CD8-positive, alpha-beta memory T cell (primary cell): ENCODE data around the gene OR12D3. TPM values are rescaled to one million over a fixed set of nuclear protein-coding genes. Genes with fewer than 3 reads are reported as not detected.

Experiments used
- CTCF ChIA-PET: fragments of 350-600 bp; sonication (Branson Sonifier 250); formaldehyde crosslinking; loops from one replicate; lab custom pipeline; 2021; ENCODE audit warnings: antibody characterized with exemption; lab: Charles Lee
- POLR2A ChIA-PET: fragments of 350-600 bp; sonication (Branson Sonifier 250); formaldehyde crosslinking; loops from one replicate; lab custom pipeline; 2021; ENCODE audit warnings: antibody characterized with exemption; lab: Charles Lee
- DNase-seq, 5 donors: peaks; one replicate each; pipeline versions ENCODE4 v3.0.0 to v3.0.0-alpha.2; 2020 to 2022; ENCODE audit warnings: mixed read lengths in 1 of 5
- H3K27ac ChIP-seq: one replicate; pipeline ENCODE4 v1.7.0; 2013; ENCODE audit warnings: low read depth, mild to moderate bottlenecking, low read length, moderate library complexity
- H3K27me3 ChIP-seq: 2 replicates; pipeline ENCODE4 v1.7.0; 2013; ENCODE audit warnings: low read length, mild to moderate bottlenecking; ENCODE audit not compliant: insufficient read depth, poor library complexity, severe bottlenecking
- H3K36me3 ChIP-seq: 2 replicates; pipeline ENCODE4 v1.7.0; 2013; ENCODE audit warnings: mild to moderate bottlenecking, low read length, moderate library complexity; ENCODE audit not compliant: insufficient read depth
- H3K4me1 ChIP-seq: 2 replicates; pipeline ENCODE4 v1.7.0; 2013; ENCODE audit warnings: mild to moderate bottlenecking, low read length, moderate library complexity; ENCODE audit not compliant: insufficient read depth
- H3K4me3 ChIP-seq: 2 replicates; pipeline ENCODE4 v1.7.0; 2013; ENCODE audit warnings: mild to moderate bottlenecking, low read length
- H3K9me3 ChIP-seq: 2 replicates; pipeline ENCODE4 v1.7.0; 2013; ENCODE audit warnings: mild to moderate bottlenecking, low read length
- H3K27ac Mint-ChIP-seq, 8 donors: one replicate each; pipeline ENCODE4 v1.8.0; 2020 to 2021; ENCODE audit warnings: mixed read lengths in 8 of 8, mild to moderate bottlenecking in 6 of 8, inconsistent platforms in 3 of 8, moderate library complexity in 3 of 8
- H3K27me3 Mint-ChIP-seq, 2 donors: one replicate each; pipeline ENCODE4 v1.8.0; 2020 to 2021; ENCODE audit warnings: mixed read lengths in 2 of 2, mild to moderate bottlenecking in 1 of 2, moderate library complexity in 1 of 2
- H3K36me3 Mint-ChIP-seq, 3 donors: one replicate each; pipeline ENCODE4 v1.8.0; 2020 to 2021; ENCODE audit warnings: mixed read lengths in 3 of 3, inconsistent platforms in 1 of 3, mild to moderate bottlenecking in 1 of 3
- H3K4me1 Mint-ChIP-seq, 3 donors: one replicate each; pipeline ENCODE4 v1.8.0; 2020 to 2021; ENCODE audit warnings: mixed read lengths in 3 of 3, inconsistent platforms in 1 of 3, mild to moderate bottlenecking in 1 of 3
- H3K4me3 Mint-ChIP-seq, 7 donors: one replicate each; pipeline ENCODE4 v1.8.0; 2020 to 2021; ENCODE audit warnings: mixed read lengths in 7 of 7, mild to moderate bottlenecking in 6 of 7, moderate library complexity in 4 of 7, inconsistent platforms in 2 of 7
- H3K9me3 Mint-ChIP-seq, 5 donors: one replicate each; pipeline ENCODE4 v1.8.0; 2020 to 2022; ENCODE audit warnings: mixed read lengths in 5 of 5, mild to moderate bottlenecking in 3 of 5, moderate library complexity in 2 of 5, inconsistent platforms in 1 of 5
- polyA plus RNA-seq: library from polyadenylated mRNA; unstranded; fragments of 300-500 nt; fragmentation: Illumina TruSeq; gene quantifications from one replicate; pipeline ENCODE4 v1.2.3, GENCODE V29; 2021
- total RNA-seq, 2 experiments: library from RNA; stranded (reverse); gene quantifications; one replicate each; pipeline ENCODE4 v1.2.3, GENCODE V29; 2021

Gene OR12D3
- total RNA-seq = not detected
- not detected for polyA plus RNA-seq

GRCh38 chr6:29375191-29375590 lies at the start of gene OR12D3:
Gene OR12D3, minus strand, starts transcription at chr6:29375291. Its CDS starts 4 bp downstream, at chr6:29375287.
- no peak within 1 kb of the TSS for H3K27ac ChIP-seq
- no peaks in the 10 kb centered on the region for H3K9me3 ChIP-seq
- Mint-ChIP-seq H3K27me3 (peaks cover 21 to 54% of the 10 kb centered on the region in 2 donors), H3K27ac (no peak within 1 kb of the TSS), H3K4me1 (no peaks in the 10 kb centered on the region), H3K4me3 (no peak within 1 kb of the TSS), H3K9me3 (no peaks in the 10 kb centered on the region), H3K36me3 (no peaks in the 10 kb centered on the region)
- H3K4me3 ChIP-seq = no peak within 1 kb of the TSS
- H3K4me1 ChIP-seq = no peaks in the 10 kb centered on the region
- ChIA-PET POLR2A (no interaction called here), CTCF (no interaction called here)
- peaks cover 3% of the 10 kb centered on the region for H3K27me3 ChIP-seq
- H3K36me3 ChIP-seq = no peaks in the 10 kb centered on the region
- no peak for DNase-seq

GRCh38 chr6:29424575-29424974 lies 49.5 kb upstream of the OR12D3 start:
- Mint-ChIP-seq H3K36me3 (no peaks in the 10 kb centered on the region), H3K27ac (no peak overlapping the region), H3K4me3 (no peak overlapping the region), H3K4me1 (peaks cover 0 to 3% (median 0%) of the 10 kb centered on the region in 3 donors), H3K9me3 (peaks cover 0 to 5% (median 0%) of the 10 kb centered on the region in 5 donors), H3K27me3 (peaks cover 21 to 64% of the 10 kb centered on the region in 2 donors)
- Histone ChIP-seq H3K4me3 (no peak overlapping the region), H3K4me1 (no peaks in the 10 kb centered on the region), H3K27me3 (no peaks in the 10 kb centered on the region), H3K36me3 (no peaks in the 10 kb centered on the region), H3K27ac (no peak overlapping the region), H3K9me3 (no peaks in the 10 kb centered on the region)
- POLR2A ChIA-PET = no interaction called here
- DNase-seq = no peak
- CTCF ChIA-PET = no interaction called here

GRCh38 chr6:29424168-29424567 lies 49.1 kb upstream of the OR12D3 start:
- Mint-ChIP-seq H3K27me3 (peaks cover 21 to 64% of the 10 kb centered on the region in 2 donors), H3K4me3 (no peak overlapping the region)

GRCh38 chr6:29419516-29419915 lies 44.4 kb upstream of the OR12D3 start:
- no peak overlapping the region for H3K4me3 Mint-ChIP-seq
- ChIA-PET POLR2A (no interaction called here), CTCF (no interaction called here)
- Histone ChIP-seq H3K27me3 (no peaks in the 10 kb centered on the region), H3K27ac (no peak overlapping the region), H3K4me3 (no peak overlapping the region), H3K36me3 (no peaks in the 10 kb centered on the region), H3K4me1 (no peaks in the 10 kb centered on the region), H3K9me3 (no peaks in the 10 kb centered on the region)
- H3K27ac Mint-ChIP-seq = no peak overlapping the region
- no peak for DNase-seq
- H3K36me3 Mint-ChIP-seq = no peaks in the 10 kb centered on the region
- H3K27me3 Mint-ChIP-seq = peaks cover 14 to 78% of the 10 kb centered on the region in 2 donors
- peaks cover 0 to 5% (median 0%) of the 10 kb centered on the region in 5 donors for H3K9me3 Mint-ChIP-seq
- H3K4me1 Mint-ChIP-seq = peaks cover 0 to 1% (median 0%) of the 10 kb centered on the region in 3 donors

More at GRCh38 chr6:29424168-29424567, 49.1 kb upstream of the OR12D3 start:
- peaks cover 0 to 5% (median 0%) of the 10 kb centered on the region in 5 donors for H3K9me3 Mint-ChIP-seq
- H3K9me3 ChIP-seq = no peaks in the 10 kb centered on the region
- CTCF ChIA-PET = no interaction called here
- H3K36me3 Mint-ChIP-seq = no peaks in the 10 kb centered on the region
- H3K27me3 ChIP-seq = no peaks in the 10 kb centered on the region
- no peak overlapping the region for H3K4me3 ChIP-seq
- no peaks in the 10 kb centered on the region for H3K4me1 ChIP-seq
- no peak for DNase-seq
- H3K27ac Mint-ChIP-seq = no peak overlapping the region
- no peaks in the 10 kb centered on the region for H3K36me3 ChIP-seq
- H3K4me1 Mint-ChIP-seq = peaks cover 0 to 3% (median 0%) of the 10 kb centered on the region in 3 donors
- POLR2A ChIA-PET = no interaction called here
- H3K27ac ChIP-seq = no peak overlapping the region

GRCh38 chr6:29414588-29414987 lies 39.5 kb upstream of the OR12D3 start, which contains the start of gene OR12D1:
Gene OR12D1, plus strand, starts transcription at chr6:29414928.
- no peaks in the 10 kb centered on the region for H3K9me3 ChIP-seq
- Mint-ChIP-seq H3K36me3 (no peaks in the 10 kb centered on the region), H3K4me3 (no peak within 1 kb of the TSS), H3K9me3 (peaks cover 0 to 20% (median 8%) of the 10 kb centered on the region in 5 donors), H3K27me3 (peaks cover 11 to 75% of the 10 kb centered on the region in 2 donors), H3K4me1 (no peaks in the 10 kb centered on the region), H3K27ac (no peak within 1 kb of the TSS)
- no peak within 1 kb of the TSS for H3K27ac ChIP-seq
- no peak for DNase-seq
- H3K27me3 ChIP-seq = no peaks in the 10 kb centered on the region
- H3K4me1 ChIP-seq = no peaks in the 10 kb centered on the region
- ChIA-PET POLR2A (no interaction called here), CTCF (no interaction called here)
- H3K4me3 ChIP-seq = no peak within 1 kb of the TSS
- H3K36me3 ChIP-seq = no peaks in the 10 kb centered on the region

- Mint-ChIP-seq H3K36me3 (no peaks in the 10 kb centered on the region), H3K27me3 (peaks cover 19 to 72% of the 10 kb centered on the region in 2 donors), H3K9me3 (peaks cover 0 to 16% (median 3%) of the 10 kb centered on the region in 5 donors), H3K27ac (no peak overlapping the region), H3K4me1 (no peaks in the 10 kb centered on the region), H3K4me3 (no peak overlapping the region)
- Histone ChIP-seq H3K4me1 (no peaks in the 10 kb centered on the region), H3K27me3 (no peaks in the 10 kb centered on the region), H3K4me3 (no peak overlapping the region), H3K9me3 (no peaks in the 10 kb centered on the region), H3K27ac (no peak overlapping the region), H3K36me3 (no peaks in the 10 kb centered on the region)
- ChIA-PET CTCF (no interaction called here), POLR2A (no interaction called here)
- no peak for DNase-seq
Observed at GRCh38 chr6:29403801-29404200, 28.7 kb upstream of the OR12D3 start.

- Histone ChIP-seq H3K27me3 (no peaks in the 10 kb centered on the region), H3K9me3 (no peaks in the 10 kb centered on the region), H3K4me1 (no peaks in the 10 kb centered on the region), H3K27ac (no peak overlapping the region), H3K4me3 (no peak overlapping the region), H3K36me3 (no peaks in the 10 kb centered on the region)
- ChIA-PET POLR2A (no interaction called here), CTCF (no interaction called here)
- Mint-ChIP-seq H3K4me1 (no peaks in the 10 kb centered on the region), H3K4me3 (no peak overlapping the region), H3K9me3 (peaks cover 0 to 3% (median 0%) of the 10 kb centered on the region in 5 donors), H3K27me3 (peaks cover 16 to 68% of the 10 kb centered on the region in 2 donors), H3K36me3 (no peaks in the 10 kb centered on the region), H3K27ac (no peak overlapping the region)
- DNase-seq = no peak
Observed at GRCh38 chr6:29399525-29399924, 24.4 kb upstream of the OR12D3 start.

- H3K9me3 ChIP-seq = no peaks in the 10 kb centered on the region
- no peaks in the 10 kb centered on the region for H3K36me3 ChIP-seq
- no peak for DNase-seq
- H3K27ac ChIP-seq = no peak within 1 kb of the TSS
- H3K27ac Mint-ChIP-seq = no peak within 1 kb of the TSS
- H3K4me1 Mint-ChIP-seq = no peaks in the 10 kb centered on the region
- ChIA-PET CTCF (no interaction called here), POLR2A (no interaction called here)
- H3K4me1 ChIP-seq = no peaks in the 10 kb centered on the region
- H3K27me3 ChIP-seq = no peaks in the 10 kb centered on the region
- peaks cover 0 to 1% (median 0%) of the 10 kb centered on the region in 3 donors for H3K36me3 Mint-ChIP-seq
- no peak within 1 kb of the TSS for H3K4me3 Mint-ChIP-seq
- peaks cover 13 to 54% of the 10 kb centered on the region in 2 donors for H3K27me3 Mint-ChIP-seq
- peaks cover 0 to 3% (median 0%) of the 10 kb centered on the region in 5 donors for H3K9me3 Mint-ChIP-seq
- H3K4me3 ChIP-seq = no peak within 1 kb of the TSS
Observed at GRCh38 chr6:29395331-29395730, 20.2 kb upstream of the OR12D3 start, which contains the start of gene OR12D2. Gene OR12D2, plus strand, starts transcription at chr6:29395631. Its CDS starts 1,069 bp downstream, at chr6:29396700.
